OCI-M1 (cell line): ENCODE measurements around the gene TMEM123.
"Not testable (repeated sequence)": the region's sequence is repeated elsewhere in the genome, so short reads cannot be mapped to it uniquely, and the experiment has no call there.

Experiments
- DNase-seq: peaks from one replicate; lab custom pipeline; 2025; lab: John Stamatoyannopoulos, UW

Gene TMEM123

DNA sequence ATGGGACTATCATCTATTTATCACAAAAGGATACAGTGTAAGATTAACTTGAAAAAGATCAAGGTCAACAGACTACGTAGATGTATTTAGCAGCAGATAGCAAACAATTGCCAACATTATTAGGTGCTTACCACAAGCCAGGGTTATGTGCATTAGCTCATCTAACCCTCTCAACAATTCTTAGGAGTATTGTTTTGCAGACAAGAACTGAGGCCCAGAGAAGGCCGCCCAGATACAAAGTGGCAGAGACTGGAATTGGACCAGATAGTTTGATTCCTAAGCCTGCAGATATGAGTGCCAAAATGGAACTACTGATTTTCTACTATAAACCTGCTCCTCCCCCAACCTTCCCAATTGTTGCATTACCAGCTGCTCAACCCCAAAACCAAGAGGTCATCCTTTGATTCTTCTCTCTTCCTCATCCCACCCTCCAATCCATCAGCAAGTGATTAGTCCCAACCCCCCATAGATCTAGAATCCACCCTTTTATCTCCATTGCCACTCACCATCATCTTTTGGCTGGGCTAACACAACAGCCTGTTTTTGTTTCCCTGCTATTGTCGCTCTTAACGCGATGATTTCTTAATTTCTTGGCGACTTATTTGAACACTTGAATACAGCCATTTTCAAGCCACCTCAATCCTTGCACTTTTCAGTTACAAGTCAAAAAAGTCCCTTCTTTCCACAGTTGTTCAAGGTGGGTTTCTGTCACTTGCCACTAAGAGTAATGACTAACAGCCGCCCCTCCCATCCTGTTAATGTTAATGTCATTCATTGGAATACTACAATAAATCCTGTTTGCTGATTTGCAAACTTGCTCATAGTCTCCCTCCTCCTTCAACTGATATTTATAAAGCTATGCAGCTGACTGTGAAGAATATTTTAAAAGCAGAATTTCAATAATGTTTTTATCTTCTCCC, 2.7 kb downstream of the TMEM123 start:
- DNase-seq: no peak

DNA sequence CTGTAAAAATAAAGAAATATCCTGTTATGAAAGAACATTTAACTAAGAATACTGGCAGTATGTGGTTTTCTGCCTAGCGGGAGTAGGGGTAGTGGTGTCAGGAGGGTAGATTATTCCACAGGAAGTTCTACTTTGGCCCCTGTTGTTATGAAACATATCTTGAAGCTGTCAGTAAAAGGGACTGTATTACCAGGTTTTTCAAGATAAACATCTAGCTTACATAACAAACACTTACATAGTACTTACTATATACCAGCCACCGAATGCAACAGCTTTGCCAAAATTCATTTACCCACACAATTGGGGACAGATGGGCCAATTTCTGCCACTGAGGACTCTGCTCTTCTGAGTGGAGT, 3.7 kb downstream of the TMEM123 start:
- DNase-seq: peak; percentile 33

DNA sequence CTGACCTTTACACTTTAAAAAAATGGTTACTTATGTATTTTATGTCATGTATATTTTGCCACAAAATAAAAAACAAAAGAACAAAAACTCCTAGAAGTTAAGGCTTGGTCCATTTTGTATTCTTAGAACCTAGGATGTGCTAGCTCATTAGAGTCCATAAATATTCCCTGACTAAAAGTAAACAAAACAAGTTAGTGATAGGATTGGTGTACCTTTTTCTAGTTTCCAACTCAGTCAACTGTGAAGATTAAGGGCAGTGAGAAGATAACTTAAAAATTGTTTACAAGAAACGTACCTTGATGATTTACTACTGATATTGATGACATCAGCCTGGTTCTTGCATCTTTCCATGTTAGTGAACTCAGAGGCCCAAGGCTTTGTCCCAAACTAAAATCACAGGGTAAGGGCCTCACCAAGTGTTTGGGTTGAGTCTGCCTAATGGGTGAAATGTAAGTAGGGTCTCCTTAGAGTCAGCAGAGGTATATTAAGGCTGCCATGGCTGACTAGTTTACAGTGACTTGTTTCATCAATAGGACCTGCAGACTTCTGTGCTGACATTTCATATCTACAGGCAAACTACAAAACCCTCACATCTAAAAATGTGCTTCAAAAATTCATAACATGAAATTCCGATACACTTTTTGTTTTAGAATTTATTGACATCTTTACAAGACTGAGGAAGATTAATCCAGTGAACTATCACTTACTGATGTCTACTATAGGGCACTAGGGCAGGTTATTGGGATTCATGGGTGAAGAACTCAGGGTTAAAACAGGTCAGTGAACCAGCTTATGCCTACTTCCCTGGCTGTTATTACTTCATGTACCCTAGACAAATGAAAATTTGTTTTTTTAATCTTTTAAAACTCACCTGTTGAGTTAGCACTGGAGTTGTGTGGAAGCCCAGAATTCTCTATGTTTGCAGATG, 4.4 kb downstream of the TMEM123 start:
- DNase-seq: no peak

DNA sequence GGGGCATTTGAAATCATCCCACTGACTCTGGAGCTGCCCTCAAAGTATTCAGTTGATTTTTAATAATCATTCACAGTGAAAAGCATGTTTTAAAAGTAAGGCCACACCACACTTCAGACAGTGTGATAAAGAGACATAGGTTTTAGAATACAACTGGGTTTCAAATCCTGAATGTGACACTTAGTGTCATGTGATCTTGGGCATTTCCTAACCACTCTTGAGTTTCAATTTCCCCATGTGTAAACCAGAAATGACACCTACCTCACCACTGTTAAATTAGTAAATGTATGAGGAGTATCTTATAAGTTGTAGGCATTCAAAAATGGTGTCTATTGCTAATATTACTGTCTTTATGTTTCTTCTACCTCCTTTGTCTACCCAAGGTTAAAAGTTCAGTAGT, 5.4 kb downstream of the TMEM123 start:
- peak; percentile 17 for DNase-seq

DNA sequence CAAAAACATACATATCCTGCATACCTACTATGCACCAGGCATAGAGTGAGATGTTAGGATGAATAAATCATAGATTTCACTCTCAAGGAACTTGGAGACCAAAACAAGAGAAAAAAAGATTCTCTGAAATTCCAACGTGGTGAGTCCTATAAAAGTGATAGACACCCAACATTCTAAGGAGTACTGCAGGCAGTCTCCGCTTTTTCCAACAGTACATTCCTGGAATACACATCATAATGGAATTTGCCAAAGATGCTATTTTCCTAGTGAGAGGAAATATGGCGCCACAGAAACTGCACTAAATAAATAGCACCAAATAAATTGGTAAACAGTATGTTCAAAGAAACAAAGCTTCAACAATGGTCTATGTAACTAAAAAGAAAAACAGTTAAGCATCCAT, 6.0 kb downstream of the TMEM123 start:
- no peak for DNase-seq

DNA sequence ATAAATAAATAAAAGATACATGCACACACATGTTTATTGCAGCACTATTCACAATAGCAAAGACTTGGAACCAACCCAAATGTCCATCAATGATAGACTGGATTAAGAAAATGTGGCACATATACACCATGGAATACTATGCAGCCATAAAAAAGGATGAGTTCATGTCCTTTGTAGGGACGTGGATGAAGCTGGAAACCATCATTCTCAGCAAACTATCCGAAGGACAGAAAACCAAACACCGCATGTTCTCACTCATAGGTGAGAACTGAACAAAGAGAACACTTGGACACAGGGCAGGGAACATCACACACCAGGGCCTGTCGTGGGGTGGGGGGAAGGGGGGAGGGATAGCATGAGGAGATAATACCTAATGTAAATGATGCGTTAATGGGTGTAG, 7.9 kb downstream of the TMEM123 start:
- not testable (repeated sequence) for DNase-seq

DNA sequence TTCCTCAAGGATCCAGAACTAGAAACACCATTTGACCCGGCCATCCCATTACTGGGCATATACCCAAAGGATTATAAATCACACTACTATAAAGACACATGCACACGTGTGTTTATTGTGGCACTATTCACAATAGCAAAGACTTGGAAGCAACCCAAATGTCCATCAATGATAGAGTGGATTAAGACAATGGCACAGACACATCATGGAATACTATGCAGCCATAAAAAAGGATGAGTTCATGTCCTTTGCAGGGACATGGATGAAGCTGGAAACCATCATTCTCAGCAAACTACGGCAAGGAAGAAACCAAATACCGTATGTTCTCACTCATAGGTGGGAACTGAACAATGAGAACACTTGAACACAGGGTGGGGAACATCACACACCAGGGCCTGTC, 8.4 kb downstream of the TMEM123 start:
- DNase-seq: not testable (repeated sequence)

DNA sequence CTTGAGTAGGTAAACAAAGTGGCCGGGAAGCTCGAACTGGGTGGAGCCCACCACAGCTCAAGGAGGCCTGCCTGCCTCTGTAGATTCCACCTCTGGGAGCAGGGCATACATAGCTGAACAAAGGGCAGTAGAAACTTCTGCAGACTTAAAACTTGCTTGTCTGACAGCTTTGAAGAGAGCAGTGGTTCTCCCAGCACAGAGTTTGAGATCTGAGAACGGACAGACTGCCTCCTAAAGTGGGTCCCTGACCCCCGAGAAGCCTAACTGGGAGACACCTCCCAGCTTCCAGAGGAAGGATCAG, 13.6 kb downstream of the TMEM123 start:
- not testable (repeated sequence) for DNase-seq

DNA sequence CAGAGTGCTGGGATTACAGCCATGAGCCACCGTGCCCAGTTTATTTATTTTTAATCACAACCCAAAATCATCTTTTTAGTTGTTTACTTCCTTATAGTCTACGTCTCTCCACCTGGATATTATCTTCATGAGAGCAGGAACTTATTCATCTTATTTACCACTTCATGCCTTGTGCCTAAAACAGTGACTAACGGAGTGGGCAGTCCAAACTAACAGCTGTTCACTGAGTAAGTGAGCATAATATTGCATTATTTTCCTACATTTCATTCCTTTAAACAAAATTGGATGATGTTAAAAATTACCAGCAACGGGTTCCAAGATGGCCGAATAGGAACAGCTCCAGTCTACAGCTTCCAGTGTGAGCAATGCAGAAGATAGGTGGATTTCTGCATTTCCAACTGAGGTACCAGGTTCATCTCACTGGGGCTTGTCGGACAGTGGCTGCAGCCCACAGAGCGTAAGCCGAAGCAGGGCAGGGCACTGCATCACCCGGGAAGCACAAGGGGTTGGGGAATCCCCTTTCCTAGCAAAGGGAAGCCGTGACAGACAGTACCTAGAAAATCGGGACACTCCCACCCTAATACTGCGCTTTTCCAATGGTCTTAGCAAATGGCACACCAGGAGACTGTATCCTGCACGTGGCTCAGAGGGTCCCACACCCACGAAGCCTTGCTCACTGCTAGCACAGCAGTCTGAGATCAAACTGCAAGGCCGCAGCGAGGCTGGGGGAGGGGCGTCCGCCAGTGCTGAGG, 14.1 kb downstream of the TMEM123 start:
- DNase-seq: no peak

DNA sequence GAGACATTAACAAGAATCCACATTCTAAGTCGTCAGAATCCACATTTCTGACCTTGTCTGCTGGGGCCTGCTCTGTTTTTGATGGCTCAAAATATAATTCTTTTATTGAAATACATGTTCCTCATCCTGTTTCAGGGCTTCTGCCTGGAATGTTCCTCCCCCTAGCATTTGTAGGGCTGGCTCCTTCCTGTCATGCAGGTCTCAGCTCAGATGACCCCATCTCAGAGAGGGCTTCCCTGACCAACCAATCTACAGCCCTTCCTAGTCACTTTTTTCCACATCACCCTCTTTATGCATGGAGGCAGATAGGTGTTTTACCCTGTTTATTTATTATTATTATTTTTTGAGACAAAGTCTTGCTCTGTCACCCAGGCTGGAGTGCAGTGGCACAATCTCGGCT, 14.8 kb downstream of the TMEM123 start:
- DNase-seq: no peak

DNA sequence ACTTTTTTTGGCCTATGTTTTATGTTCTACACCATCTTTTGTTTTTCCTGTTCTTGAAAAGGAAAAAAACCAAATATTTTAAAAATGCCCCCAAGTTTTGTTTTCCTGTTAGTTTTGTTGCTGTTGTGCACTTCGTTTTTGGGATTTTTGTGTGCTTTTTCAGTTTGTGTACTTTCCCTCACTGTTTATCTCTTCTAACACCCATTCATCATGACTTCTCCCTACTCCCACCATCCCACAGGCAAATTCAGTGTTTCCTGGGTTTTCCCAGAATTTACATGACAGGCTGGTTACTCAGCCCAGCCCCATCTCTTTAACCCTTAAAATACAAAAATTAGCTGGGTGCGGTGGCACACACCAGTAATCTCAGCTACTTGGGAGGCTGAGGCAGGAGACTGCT, 15.6 kb downstream of the TMEM123 start:
- DNase-seq: no peak

DNA sequence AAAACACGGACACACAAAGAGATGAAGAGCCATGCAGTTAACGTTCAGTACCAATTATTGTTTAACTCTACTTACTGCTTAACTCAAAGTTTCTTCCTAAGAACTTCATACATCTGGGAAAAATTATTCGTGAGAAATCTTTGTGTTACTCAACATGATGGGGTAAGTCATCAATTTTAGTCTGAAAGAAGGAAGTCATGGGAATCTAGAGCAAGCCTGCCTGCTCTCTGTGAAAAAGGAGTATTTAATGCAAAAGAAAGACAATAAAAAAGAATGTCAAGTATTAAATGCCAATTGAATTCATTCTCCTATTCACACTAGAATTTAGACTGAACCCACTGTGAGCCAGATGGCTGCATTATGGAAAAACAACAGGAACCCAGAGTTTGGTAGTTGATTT, 16.0 kb downstream of the TMEM123 start:
- DNase-seq: no peak

DNA sequence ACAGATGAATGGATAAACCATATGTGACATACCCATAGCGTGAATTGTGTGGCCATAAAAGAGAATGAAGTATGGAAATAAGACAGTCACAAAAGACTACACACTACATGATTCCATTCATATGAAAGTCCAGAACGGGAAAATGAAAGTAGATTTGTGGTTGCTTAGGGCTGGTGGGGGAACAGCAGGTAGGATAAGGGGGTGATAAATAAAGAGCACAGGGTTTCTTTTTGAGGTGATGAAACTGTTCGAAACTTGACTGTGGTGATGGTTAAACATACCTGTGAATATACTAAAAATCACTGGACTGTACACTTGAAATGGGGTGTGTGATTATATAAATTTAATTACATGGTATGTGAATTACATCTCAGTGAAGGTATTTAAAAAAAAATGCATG, 16.9 kb downstream of the TMEM123 start:
- DNase-seq: no peak

DNA sequence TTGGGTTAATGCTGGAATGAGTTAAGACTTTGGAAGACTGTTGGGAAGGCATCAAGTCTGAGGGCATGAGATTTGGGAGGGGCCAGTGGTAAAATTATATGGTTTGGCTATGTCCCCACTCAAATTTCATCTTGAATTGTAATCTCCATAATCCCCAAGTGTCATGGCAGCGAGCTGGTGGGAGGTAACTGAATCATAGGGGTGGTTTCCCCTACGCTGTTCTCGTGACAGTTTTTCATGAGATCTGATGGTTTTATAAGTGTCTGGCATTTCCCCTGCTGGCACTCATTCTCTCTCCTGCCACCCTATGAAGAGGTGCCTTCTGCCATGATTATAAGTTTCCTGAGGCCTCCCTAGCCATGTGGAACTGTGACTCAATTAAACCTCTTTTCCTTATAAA, 19.0 kb downstream of the TMEM123 start:
- not testable (repeated sequence) for DNase-seq

DNA sequence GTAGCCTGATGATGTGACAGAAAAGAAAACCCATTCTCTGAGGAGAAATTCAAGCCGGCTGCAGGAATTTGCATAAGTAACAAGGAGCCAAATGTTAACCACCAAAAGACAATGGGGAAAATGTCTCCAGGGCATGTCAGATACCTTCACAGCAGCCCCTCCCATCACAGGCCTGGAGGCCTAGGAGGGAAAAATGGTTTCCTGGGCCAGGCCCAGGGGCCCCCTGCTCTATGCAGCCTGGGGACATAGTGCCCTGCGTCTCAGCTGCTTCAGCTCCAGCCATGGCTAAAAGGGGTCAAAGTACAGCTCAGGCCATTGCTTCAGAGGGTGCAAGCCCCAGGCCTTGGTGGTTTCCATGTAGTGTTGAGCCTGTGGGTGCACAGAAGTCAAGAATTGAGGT, 20.0 kb downstream of the TMEM123 start:
- DNase-seq: not testable (repeated sequence)

DNA sequence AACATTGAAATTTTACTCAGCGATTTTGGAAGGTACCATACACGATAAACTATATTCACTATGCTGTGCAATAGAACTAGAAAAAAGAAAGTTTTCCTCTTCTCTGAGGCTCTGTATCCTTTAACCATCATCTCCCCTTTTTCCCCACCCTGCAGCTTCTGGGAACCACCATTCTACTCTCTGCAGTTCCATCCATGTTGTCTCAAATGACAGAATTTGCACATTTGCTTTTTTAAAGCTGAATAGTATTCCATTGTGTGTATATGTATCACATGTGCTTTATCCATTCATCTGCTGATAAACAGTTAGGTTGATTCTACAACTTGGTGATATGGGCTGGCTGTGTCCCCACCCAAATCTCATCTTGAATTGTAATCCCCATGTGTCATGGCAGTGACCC, 21.2 kb downstream of the TMEM123 start:
- DNase-seq: no peak

DNA sequence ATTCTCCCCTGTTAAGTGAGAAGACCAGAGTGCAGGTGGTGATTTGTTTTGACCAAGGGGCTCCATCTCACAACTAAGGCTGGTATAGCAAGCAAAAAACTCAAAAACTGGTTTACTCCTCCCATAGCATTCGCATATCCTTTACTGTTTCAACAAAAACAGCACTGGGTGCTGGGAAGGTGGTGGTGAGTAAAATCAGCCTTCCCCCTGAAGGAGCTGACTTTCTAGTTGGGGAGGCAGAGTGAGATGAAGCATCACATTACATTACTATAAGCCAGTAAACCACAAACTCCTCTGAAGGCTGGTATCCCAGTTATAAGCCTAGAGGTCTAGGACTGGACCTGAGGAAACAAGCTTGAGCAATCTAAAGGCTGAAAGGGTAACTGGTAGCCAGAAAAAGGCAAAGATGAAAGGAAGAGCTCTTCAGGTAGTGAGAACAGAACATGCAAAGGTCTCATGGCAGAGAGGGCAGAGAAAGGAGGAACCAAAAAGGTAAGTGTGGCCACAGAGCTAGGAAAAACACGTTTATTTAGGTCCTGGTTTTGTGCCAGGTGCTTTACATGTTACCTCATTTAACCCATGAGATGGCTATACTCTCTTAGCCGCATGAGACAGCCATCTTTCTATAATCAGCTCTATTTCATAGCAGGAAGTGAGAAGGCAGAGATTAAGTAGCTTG, 22.3 kb downstream of the TMEM123 start:
- DNase-seq: no peak

DNA sequence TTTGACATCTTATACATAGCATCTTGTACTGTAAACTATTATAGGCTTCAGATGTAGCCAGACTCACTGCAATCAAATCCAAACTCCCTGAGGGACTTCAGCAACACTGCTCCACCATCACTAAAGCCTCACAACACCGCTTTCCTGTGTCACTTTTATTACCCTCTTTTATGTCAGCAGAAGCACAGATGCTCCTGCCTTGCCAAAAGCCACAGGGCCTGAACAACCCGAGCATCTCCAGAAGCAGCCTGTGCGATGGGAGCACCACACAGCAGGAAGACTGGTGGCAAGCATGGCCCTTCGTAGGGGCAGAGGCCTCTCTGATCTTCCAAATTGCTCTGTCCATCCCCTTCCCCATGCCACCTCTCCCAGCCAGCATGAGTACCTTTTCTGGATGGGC, 22.9 kb downstream of the TMEM123 start:
- no peak for DNase-seq

DNA sequence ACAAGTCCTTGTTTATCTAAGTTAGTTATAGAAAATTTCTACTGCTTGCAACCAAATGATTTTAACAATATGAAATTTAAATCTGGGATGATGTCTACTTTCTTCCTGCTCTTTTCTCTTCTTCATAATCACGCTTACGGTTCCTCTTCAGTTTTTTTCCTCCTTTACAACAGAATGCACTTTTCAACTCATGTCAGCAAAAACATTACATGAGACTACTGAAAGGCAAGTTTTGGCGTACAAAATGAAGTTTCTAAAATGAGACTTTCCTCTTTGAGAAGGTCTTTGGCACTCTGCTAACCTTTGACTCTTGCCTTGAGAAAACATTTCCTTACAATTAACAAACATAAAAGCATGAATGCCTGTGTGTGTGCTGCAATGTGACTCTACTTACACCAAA, 23.3 kb downstream of the TMEM123 start:
- no peak for DNase-seq

DNA sequence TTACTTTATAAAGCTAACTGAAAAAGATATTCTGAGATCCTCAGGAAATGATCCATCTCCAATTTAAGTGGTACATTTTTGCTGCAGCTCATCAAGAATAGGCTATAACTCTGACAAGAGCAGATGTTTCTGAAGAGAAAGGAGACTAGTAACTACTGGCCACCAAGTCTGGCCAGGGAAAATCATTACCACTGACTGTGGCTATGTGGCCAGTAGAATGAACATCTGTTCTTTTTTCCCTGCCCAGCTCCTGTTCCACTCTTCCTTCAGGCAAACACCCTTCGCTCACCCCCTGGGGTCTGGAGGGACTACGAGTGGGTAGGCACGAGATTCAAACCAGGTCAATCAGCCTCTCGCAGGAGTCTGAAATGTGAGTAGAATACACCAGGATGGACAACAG, 23.9 kb downstream of the TMEM123 start:
- no peak for DNase-seq

DNA sequence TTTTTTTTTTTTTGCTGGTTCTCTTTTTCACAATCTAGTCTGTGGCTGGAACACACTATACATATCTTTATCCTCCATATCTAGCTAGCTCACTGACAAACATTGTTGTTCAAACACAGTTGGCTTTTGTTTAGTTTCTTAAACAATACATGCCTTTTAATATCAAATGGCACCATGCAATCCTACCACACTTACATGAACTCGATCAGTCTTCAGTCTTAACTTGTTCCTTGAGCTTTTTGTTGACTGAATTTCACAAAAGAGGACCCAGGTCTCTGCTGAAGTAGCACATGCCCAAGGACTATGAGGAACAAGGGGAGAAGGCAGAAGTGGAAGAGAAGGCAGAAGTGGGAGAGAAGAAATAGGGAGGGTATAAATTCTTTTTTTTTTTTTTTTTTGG, 25.5 kb downstream of the TMEM123 start:
- no peak for DNase-seq

DNA sequence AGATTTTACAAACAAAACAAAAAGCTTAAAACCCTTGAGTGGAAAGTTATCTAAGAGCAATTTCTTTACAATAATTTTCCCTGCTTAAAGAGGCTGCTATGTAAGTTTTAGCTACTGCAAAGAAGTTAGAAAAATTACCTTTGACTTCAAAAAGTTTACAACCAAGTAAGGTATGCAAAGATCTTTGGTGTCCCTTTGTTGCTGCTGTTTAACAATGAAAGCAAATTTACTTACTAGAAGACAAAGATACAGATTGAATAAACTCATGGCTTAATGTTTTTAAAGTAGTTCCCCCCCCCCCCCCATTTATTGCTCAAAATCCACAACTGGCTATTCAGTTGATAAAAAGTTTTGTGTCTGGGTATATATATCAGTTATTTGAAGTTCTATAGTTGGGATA, 26.0 kb downstream of the TMEM123 start:
- no peak for DNase-seq
